Measurements from ENCODE around the gene IKZF2. TPM values are rescaled to one million over a fixed set of nuclear protein-coding genes. Genes with fewer than 3 reads are reported as not detected.

The IKZF2 gene
- total and polyA plus RNA-seq, 10 of the 15 experiments (the other 5 are each of a cell fraction or from before 2014, with no cell fraction given) = 15.2 to 266 (median 87.2) TPM

- TF ChIP-seq MLLT1 (IDR thresholded peaks at IDR 0.05) = peak; percentile 73; the same call in 1 of the 2 replicates
- TF ChIP-seq YBX1 (IDR thresholded peaks at IDR 0.05) = no peak
- no peak for TF ChIP-seq ELK1 (IDR thresholded peaks at IDR 0.05; ENCODE audit: low read depth, low read length)
- no peak; the same call in 1 of the 2 replicates for TF ChIP-seq SMARCA5 (IDR thresholded peaks at IDR 0.05)
- TF ChIP-seq POLR2AphosphoS2 (IDR thresholded peaks at IDR 0.05; ENCODE audit: low read depth, low read length) = 0 out of 2 replicates have a peak, but pooled peaks have one; percentile 16
- TF ChIP-seq WRNIP1 (IDR thresholded peaks at IDR 0.05; ENCODE audit: borderline replicate concordance, low read depth, low read length) = no peak
Measured at GRCh38 chr2:213148572-213149261, 2.7 kb downstream of the IKZF2 start (continued).

- no peaks in the 10 kb centered on the region for H4K20me1 ChIP-seq (ENCODE audit: control insufficient read depth, insufficient read depth)
- H3K36me3 ChIP-seq (ENCODE audit: control insufficient read depth in 2 of 2, insufficient read depth in 2 of 2, low read length in 1 of 2) = peaks cover 0 to 11% of the 10 kb centered on the region in 2 experiments; a peak in 2 of 4 replicates
- peak overlapping the region; percentile 19 for H3K4me2 ChIP-seq (ENCODE audit: control insufficient read depth, insufficient read depth)
- no peaks in the 10 kb centered on the region for H3K27me3 ChIP-seq (replicated peaks in 1 of 2; ENCODE audit: control insufficient read depth in 2 of 2, insufficient read depth in 2 of 2, low read length in 1 of 2)
- WGBS (ENCODE audit: insufficient coverage, insufficient replicate concordance, low lambda C conversion rate, missing lambda C conversion rate) = 13% methylated on average over 2 of the region's 2 CpGs
- ChIA-PET RAD21 (ENCODE audit: unreplicated experiment) (interaction anchor here (0.7 to 27.1 kb wide), 23 partner anchors 13 to 369 kb away, joined by 3 to 540 read pairs (median 5); partner anchors contain the start of gene SPAG16), CTCF (interaction anchor here (1.1 to 10.6 kb wide), 18 partner anchors 9 to 461 kb away, joined by 3 to 105 read pairs (median 8); no protein-coding TSS in a partner anchor), POLR2A (interaction anchor here (0.7 to 13.2 kb wide), 12 partner anchors 9 to 371 kb away, joined by 3 to 232 read pairs (median 4); no protein-coding TSS in a partner anchor), SMC1A (ENCODE audit: uncharacterized antibody, unreplicated experiment) (interaction anchor here (0.7 to 24.8 kb wide), 20 partner anchors 9 to 455 kb away, joined by 3 to 467 read pairs (median 7); no protein-coding TSS in a partner anchor)
- H3K4me3 ChIP-seq = peak overlapping the region; percentile 84
- in situ Hi-C loops (cut with MboI) (no loop called here), intact Hi-C loops (cut with micrococcal nuclease; ENCODE audit: unreplicated experiment) (no loop called here)
- DNase-seq (ENCODE audit: low read depth, low spot score) (no peak), ATAC-seq (peak; percentile 45), FAIRE-seq (no peak)
- BruUV-seq (replicated peaks) = no TSS peak
- peak overlapping the region; percentile 1; the same call in 1 of the 2 replicates for H3K9ac ChIP-seq (ENCODE audit: control insufficient read depth, insufficient read depth, low read length)
- H3K27ac ChIP-seq (ENCODE audit: control insufficient read depth, insufficient read depth) = peak overlapping the region; percentile 23
- no peak overlapping the region for H2AFZ ChIP-seq (ENCODE audit: control insufficient read depth, low read depth, low read length)
- no peaks in the 10 kb centered on the region for H3K9me3 ChIP-seq (replicated peaks; ENCODE audit: control insufficient read depth, insufficient read depth, low read length)
- H3K4me1 ChIP-seq (ENCODE audit: control insufficient read depth, insufficient read depth, low read length) = no peaks in the 10 kb centered on the region
- H3K79me2 ChIP-seq (ENCODE audit: control insufficient read depth, insufficient read depth, low read length) = peaks cover 97% of the 10 kb centered on the region
- TF ChIP-seq IKZF1 (conservative IDR thresholded peaks at IDR 0.05) = no peak
- TF ChIP-seq RAD51 (IDR thresholded peaks at IDR 0.05) = peak; percentile 94
- no peak for TF ChIP-seq HDGF (IDR thresholded peaks at IDR 0.05)
- no peak; the same call in 1 of the 2 replicates for TF ChIP-seq USF2 (IDR thresholded peaks at IDR 0.05; ENCODE audit: borderline replicate concordance, low read depth, low read length)
- TF ChIP-seq RUNX3 (IDR thresholded peaks at IDR 0.05; ENCODE audit: low read length) = peak; percentile 54
- TF ChIP-seq NFYA (IDR thresholded peaks at IDR 0.05; ENCODE audit: borderline replicate concordance, low read depth, low read length) = no peak
- no peak for TF ChIP-seq CEBPZ (IDR thresholded peaks at IDR 0.05; ENCODE audit: low read depth, low read length)
- no peak for TF ChIP-seq POU2F2 (IDR thresholded peaks at IDR 0.05; ENCODE audit: borderline replicate concordance, low read depth, low read length)
- no peak for TF ChIP-seq TBL1XR1 (IDR thresholded peaks at IDR 0.05; ENCODE audit: low read depth, low read length)
Measured at GRCh38 chr2:213147538-213147937, 3.9 kb downstream of the IKZF2 start.

Measured in GM12878 (cell line).